Measurements from ENCODE around the gene ADH1B.
"Not testable (repeated sequence)": the region's sequence is repeated elsewhere in the genome, so short reads cannot be mapped to it uniquely, and the experiment has no call there.

Gene ADH1B

GRCh38 chr4:99323756-99324155, 2.6 kb upstream of the ADH1B start:
- no peak for DNase-seq

GRCh38 chr4:99317811-99318210, 3.4 kb downstream of the ADH1B start:
- DNase-seq = not testable (repeated sequence)

- no peak for DNase-seq
Observed at GRCh38 chr4:99317354-99317753, 3.8 kb downstream of the ADH1B start.

GRCh38 chr4:99315839-99316238, 5.4 kb downstream of the ADH1B start:
- no peak for DNase-seq

- DNase-seq = no peak
Observed at GRCh38 chr4:99314211-99314610, 7.0 kb downstream of the ADH1B start.

GRCh38 chr4:99310389-99310788, 10.8 kb downstream of the ADH1B start:
- no peak for DNase-seq

- no peak for DNase-seq
Observed at GRCh38 chr4:99305638-99306400, 15.4 kb downstream of the ADH1B start.

GRCh38 chr4:99301376-99302164, 19.6 kb downstream of the ADH1B start:
- DNase-seq = no peak

- no peak for DNase-seq
Observed at GRCh38 chr4:99300934-99301333, 20.3 kb downstream of the ADH1B start.

GRCh38 chr4:99293357-99293756, 27.8 kb downstream of the ADH1B start:
- no peak for DNase-seq

- DNase-seq = no peak
Observed at GRCh38 chr4:99290848-99291786, 30.1 kb downstream of the ADH1B start, which contains the start of gene ADH1A. ADH1A (minus strand) TSS chr4:99290985; CDS start chr4:99290914, 71 bp downstream.

GRCh38 chr4:99285387-99285786, 35.8 kb downstream of the ADH1B start:
- no peak for DNase-seq

- DNase-seq = no peak
Observed at GRCh38 chr4:99282731-99283130, 38.5 kb downstream of the ADH1B start.

GRCh38 chr4:99281261-99281660, 39.9 kb downstream of the ADH1B start:
- no peak for DNase-seq

- DNase-seq = no peak
Observed at GRCh38 chr4:99276417-99276816, 44.8 kb downstream of the ADH1B start.

GRCh38 chr4:99275885-99276284, 45.3 kb downstream of the ADH1B start:
- no peak for DNase-seq

GRCh38 chr4:99275050-99275449, 46.2 kb downstream of the ADH1B start:
- no peak for DNase-seq

- DNase-seq = no peak
Observed at GRCh38 chr4:99273704-99274103, 47.5 kb downstream of the ADH1B start.

- no peak for DNase-seq
Observed at GRCh38 chr4:99264927-99265326, 56.3 kb downstream of the ADH1B start.
